NCI-H1436 treated with DMSO at 0.1 percent for 48 hours (cell line): ENCODE results near the gene RYR1.
"Not testable (repeated sequence)": the region's sequence is repeated elsewhere in the genome, so short reads cannot be mapped to it uniquely, and the experiment has no call there.

ENCODE experiments used
- DNase-seq: peaks from one replicate; lab custom pipeline; 2025; lab: John Stamatoyannopoulos, UW

Gene RYR1

DNA sequence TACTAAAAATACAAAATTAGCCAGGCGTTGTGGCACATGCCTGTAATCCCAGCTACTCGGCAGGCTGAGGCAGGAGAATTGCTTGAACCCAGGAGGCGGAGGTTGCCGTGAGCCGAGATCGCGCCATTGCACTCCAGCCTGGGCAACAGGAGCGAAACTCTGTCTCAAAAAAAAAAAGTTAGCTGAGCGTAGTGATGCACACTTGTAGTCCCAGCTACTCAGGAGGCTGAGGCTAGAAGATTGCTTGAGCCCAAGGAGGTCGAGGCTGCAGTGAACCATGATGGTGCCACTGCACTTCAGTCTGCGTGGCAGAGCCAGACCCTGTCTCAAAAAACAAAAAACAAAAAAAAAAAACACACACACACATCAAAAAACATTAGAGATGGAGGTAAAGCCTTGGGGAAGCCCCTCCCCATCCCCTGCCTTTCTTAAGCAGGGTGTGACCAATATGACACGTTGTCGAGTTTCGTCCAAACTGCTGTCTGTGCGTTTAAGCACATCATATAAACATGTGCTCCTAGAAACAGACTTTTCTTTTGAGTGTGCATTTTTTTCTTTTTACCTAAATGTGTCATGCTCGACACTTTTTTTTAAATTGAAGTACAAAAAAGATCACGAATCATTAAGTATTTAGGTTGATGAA is 6.3 kb upstream of the RYR1 start:
- DNase-seq: not testable (repeated sequence)

DNA sequence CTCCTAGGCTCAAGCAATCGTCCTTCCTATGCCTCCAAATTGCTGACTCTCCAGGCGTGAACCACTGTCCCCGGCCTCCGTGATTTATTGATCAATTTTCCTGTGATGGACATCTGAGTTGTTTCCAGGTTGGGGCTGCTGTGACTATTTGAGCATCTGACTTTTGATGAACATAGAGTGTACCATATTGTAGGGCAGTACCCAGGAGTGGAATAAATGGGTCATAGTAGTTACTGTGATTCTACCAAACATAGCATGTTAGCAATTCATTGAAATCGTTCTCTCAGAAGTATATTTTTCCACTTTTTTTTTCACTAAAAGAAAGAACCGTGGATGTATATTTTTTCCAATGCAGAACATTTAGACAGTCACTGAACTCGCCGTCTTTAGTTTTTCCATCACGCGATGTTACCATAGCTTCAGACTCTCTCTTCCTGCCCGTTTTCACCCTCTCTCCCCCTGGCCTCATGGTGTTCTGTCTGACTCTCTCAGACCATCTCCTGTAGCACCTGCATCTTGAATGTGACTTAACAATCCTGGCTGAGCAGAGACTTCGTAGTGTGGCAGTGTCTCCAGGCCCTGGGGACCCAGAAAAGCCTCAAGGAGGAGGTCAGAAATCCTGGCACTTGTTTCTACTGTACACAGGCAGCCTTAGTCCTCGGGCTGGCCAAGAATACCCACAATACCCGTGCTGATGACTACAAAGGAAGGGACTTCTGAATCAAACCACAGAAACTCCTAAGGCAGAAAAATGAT is 4.3 kb upstream of the RYR1 start:
- no peak for DNase-seq

DNA sequence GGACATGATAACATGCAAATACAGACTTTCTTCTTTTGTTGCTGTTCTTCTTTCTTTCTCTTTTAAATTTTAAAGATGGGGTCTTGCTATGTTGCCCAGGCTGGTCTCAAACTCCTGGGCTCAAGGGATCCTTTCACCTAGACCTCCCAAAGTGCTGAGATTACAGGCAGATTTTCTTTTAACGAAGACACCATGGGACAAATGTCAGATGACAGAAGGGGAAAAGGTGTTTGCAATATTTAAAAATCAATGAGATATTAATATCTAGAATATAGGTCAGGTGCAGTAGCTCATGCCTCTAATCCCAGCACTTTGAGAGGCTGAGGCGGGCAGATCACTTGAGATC is 3.7 kb upstream of the RYR1 start:
- no peak for DNase-seq

DNA sequence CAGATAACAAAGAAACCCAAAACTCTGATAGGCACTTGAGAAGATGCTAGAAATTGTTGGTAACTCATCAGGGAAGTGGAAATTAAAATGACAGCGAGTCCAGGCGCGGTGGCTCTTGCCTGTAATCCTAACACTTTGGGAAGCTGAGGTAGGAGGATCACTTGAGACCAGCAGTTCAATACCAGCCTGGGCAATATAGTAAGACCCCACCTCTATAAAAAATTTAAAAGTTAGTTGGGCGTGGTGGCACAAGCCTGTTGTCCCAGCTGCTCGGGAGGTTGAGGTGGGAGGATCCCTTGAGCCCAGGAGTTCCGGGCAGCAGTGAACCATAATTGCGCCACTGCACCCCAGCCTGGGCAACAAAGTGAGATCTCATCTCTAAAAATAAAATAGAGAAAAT is 2.6 kb upstream of the RYR1 start:
- DNase-seq: no peak

DNA sequence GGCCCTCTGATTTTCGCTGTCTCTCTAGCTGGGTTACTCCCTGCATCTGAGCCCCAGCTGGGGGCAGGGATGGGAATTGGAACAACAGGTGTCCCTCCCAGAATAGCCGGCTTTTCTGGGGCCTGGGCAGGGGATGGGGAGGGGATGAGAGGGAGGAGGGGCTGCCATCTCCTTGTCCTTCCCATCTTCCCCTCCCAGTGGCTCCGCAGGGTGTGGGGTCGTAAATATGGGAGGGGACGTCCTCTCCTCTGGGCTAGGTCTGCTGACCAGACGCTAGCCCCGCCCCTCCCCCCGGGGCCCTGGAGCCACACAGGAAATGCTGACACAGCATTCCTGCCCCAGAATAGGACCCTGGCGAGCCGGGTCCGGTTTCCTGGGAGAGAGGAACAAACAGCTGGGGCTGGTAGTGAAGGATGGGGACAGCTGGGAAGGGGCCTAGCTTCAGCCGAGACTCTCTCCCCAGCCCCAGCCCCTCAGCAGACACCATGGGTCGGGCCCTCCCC is 1.1 kb downstream of the RYR1 start:
- DNase-seq: no peak

DNA sequence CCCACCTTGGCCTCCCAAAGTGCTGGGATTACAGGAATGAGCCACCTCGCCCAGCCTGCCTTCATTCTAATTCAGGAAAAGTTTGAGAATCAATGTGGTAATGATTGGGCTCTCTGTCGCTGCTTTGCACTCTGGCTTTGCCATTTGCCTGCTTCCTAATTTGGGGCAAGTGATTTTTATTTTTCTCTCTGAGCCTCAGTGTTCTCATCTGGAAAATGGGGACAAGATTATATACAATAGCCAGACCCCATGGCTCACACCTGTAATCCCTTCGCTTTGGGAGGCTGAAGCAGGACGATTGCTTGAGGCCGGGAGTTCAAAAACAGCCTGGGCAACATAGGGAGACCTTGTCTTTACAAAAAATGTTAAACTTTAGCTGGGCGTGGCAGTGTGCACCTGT is 3.8 kb downstream of the RYR1 start:
- no peak for DNase-seq

DNA sequence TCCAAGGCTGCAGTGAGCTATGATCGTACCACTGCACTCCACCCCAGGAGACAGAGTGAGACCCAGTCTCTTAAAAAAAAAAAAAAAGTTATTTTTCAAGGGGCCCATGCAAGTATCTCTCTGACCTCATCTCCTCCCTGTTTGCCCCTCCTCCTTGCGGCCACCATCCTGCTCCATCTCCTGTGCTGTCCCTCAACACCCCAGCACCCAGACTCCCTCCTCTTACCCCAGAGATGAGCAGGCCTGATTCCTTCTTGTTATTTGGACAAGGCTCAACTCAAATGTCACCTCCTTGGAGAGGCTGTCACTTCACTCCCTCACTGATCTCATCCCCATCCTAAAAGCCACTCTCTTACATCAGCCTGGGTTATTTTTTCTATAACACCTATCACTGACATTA is 4.4 kb downstream of the RYR1 start:
- DNase-seq: no peak

DNA sequence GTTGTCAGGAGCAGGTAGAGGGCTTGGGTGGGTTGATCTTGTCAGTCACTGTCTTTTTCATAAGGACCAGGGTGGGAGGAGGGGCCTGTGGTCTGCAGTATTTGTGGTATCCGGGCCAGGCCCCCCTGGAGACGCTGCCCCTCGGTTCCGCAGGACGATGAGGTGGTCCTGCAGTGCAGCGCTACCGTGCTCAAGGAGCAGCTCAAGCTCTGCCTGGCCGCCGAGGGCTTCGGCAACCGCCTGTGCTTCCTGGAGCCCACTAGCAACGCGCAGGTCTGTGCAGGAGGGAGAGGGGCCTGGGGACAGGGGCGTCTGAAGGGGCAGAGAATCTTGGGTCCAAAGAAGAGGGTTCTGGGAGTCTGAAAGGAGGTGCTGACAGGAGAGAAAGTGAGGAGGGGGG is 7.1 kb downstream of the RYR1 start:
- DNase-seq: no peak

DNA sequence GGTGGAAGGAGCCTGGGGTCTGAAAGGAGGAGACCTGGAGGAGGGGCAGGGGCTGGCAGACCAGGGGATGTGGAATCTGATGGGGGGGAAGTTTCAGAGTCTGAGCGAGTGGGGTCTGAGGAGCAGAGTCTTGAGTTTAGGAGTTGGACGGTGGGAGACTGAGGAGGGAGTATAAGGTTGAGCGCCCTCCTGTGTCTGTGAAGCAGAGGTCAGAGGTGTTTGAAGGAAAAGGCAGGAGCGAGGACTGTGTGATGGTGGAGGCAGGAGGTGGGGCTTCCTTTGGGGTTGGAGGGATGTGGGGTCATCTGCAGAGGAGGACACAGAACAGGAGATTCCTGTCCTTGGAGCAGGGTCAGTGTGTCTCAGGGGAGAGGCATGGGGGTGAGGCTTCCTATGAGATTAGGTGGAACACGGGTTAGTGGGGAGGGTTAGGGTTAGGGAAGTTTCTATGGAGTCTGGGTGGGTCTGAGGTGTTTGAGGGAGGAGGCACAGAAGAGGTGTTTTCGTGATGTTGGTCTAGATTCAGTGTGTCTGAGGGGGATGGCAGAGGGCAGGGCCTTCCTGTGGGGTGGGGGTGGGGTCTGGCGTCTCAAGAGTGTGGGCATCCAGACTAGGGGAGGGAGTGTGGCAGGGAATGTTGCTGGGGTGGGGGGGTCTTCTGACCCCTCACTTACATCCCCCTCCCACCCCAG is 8.3 kb downstream of the RYR1 start:
- no peak for DNase-seq

DNA sequence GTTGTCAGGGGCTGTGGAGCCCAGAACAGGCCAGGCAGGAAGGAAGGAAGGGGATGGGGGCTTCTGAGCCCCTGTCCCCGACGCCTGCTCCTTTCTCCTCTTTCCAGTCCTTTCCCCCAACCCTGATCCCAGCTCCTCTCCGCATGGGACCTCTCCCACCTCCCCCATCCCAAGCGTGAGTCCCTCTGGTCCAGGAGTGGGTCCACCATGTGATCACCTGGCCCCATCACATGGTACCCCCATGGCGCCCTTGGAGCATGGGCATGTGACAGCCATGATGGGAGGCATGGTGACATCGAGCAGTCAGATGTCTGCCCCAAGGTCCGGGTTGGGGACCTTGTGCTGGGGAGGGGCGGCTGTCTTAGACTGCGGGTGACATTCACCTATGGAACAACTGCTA is 9.2 kb downstream of the RYR1 start:
- no peak for DNase-seq

DNA sequence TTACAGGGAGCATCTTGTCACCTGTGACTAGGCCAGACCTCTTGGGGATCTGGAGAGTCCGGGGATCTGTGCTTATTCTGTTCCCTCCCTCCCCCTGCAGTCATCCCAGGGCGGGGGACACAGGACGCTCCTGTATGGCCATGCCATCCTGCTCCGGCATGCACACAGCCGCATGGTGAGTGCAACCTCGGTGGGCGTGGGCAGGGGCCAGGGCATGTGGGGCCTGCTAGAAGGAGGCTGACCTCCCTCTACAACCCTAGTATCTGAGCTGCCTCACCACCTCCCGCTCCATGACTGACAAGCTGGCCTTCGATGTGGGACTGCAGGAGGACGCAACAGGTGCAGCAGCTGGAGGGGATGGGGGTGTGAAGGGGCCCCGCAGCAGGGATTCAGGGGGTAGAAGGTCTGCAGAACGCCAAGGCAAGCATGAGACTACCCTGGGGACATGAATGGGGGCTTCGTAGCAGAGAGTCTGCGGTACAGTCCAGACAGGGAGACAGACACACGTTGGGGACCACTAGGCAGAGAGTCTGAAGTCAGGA is 10.0 kb downstream of the RYR1 start:
- DNase-seq: no peak

DNA sequence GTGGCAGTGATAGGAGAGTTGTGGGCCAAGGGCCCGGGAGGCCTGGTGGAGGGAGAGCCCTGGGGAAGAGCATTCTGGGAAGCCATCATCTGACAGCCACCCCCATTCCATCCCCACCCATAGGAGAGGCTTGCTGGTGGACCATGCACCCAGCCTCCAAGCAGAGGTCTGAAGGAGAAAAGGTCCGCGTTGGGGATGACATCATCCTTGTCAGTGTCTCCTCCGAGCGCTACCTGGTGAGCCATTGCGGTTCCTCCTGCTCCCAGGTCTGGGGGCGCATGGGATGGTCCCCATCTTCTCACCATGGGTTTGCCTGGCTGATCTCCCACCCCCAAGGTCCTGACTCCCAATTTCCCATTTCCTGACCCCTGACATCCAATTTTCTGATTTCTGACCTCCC is 10.5 kb downstream of the RYR1 start:
- no peak for DNase-seq

DNA sequence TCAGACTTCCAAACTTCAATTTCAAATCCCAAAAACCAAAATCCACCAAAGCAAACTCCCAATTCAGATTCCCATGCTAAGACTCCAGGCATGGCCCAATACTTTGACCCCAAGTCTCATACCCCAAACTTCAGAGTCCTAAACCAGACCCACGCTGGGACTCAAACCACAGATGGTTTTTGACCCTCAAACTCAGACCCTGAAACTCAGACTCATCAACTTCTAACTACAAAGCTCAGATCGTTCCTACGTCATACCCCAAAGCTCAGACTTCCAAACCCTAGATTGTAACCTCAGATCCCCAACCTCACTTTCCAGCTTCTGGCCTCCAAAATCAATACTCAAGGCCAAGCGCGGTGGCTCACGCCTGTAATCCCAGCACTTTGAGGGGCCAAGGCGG is 11.9 kb downstream of the RYR1 start:
- no peak for DNase-seq

DNA sequence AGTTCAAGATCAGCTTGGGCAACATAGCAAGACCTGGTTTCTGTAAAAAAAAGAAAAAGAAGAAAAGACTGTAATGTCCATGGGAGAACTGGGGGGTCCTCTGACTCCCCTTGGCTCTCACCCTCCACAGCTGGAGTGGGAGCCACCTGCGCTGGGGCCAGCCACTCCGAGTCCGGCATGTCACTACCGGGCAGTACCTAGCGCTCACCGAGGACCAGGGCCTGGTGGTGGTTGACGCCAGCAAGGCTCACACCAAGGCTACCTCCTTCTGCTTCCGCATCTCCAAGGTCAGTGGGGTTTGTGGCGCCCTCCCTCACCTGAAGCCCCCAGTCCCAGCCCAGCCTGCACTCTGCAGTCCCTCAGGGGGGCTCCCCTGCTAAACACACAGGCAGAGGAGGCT is 14.7 kb downstream of the RYR1 start:
- DNase-seq: no peak

DNA sequence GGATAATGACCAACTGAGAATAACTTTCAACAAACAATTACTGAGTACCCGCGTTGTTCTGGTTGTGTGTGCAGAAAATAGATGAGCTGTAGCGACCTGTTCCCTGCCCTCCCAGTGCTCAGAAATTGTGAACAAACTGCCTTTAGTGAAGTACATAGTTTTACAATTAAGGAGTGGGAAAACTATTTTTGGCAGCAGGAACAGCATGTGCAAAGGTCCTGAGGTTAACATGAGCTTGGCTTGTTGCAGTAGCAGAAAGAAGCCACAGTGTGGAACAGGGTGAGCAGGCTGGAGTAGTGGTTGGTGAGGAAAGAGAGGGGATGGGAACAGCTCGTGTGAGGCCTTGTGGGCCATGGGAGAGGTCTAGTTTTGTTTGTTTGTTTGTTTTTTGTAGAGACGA is 16.0 kb downstream of the RYR1 start:
- no peak for DNase-seq

DNA sequence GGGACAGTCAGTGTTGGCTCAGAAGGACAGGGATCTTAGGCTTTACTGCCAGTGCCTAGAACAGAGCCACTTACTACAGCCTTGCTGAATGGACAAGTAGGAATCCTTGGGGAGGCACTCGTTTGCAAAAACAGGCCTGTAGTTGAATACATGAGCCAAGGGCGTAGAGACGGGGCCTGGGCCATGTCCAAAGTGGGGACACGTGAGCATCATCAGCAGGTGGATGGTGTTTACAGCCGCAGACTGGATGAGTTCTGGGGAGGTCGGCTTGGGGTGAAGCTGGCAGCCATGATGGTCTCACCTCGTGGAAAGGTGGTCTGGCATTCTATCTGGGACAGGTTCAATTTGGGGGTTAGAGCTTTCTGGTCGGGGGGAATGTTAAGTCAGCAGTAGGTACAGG is 17.5 kb downstream of the RYR1 start:
- no peak for DNase-seq

DNA sequence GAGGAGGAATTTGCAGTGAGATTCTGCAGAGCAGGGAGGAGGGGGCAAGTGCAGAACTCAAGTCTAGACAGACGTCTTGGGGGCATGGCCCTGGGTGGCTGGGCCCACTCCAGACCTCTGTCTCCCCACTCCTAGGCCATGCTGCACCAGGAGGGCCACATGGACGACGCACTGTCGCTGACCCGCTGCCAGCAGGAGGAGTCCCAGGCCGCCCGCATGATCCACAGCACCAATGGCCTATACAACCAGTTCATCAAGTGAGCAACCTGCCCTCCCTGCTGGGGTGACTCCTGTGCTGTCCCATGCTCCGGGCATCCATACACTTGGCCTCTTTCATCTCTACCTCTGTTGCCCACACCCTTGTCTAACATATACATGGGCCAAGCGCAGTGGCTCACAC is 18.1 kb downstream of the RYR1 start:
- no peak for DNase-seq

DNA sequence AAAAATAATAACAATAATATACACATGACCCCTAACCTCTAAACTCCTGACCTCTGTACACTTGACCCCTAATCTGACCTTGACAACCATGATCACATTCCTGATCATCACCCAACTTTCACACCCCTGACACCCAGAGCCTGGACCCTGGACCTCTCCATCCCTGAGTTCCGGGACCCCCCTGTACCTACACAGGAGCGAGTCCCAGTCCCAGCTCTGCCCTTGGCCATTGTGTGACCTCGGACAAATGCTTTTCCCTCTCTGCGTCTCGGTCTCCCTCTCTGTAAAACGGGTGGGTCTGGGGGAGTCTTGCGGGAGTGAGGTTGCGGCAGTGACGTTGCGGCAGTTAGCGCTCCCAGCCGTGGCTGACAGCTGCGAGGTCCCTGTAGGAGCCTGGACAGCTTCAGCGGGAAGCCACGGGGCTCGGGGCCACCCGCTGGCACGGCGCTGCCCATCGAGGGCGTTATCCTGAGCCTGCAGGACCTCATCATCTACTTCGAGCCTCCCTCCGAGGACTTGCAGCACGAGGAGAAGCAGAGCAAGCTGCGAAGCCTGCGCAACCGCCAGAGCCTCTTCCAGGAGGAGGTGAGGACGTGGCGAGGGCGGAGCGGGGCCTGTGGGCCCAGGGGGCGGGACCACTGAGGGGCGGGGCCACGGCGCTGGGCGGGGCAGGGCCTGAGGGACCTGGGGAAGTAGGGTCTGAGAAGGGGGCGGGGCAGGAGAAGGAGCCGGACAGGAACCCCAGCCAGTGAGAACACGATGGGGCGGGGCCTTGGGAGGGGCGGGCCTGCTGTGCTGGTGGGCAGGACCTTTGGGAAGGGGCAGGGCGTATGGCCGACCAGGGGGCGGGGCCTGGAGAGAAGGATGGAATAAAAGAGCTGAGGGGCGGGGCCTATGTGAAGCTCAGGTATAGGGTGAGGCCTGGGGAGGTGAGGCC is 19.2 kb downstream of the RYR1 start:
- no peak for DNase-seq

DNA sequence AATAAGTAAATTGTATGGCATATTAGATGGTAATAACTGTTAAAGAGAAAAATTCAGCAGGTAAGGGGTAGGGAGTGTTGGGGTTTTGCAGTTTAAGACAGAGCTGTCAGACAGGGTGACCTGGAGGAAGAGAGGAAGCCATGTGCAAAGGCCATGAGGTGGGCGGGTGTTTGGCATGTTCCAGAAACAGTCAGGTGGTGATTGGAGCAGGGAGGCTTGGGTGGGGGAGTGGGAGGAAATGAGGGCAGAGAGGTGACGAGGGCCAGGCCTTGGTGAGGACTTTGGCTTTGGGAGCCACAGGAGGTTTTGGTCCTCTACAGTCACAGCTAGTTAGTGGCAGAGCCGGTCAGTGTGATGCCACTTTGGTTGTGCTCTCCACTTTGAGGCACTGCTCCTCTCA is 20.1 kb downstream of the RYR1 start:
- DNase-seq: no peak

DNA sequence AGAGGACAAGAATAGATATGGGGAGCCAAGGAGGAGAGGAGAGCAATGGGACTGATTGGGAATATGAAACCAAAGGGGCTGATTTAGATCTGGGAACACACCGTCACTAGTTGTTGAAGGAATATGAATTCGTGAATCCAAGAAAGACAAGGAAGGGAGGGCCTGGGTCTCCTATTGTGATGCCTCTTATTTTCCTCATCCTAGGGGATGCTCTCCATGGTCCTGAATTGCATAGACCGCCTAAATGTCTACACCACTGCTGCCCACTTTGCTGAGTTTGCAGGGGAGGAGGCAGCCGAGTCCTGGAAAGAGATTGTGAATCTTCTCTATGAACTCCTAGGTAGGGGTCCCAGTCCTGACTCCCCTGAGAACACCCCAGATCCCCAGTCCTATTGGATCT is 21.5 kb downstream of the RYR1 start:
- DNase-seq: no peak

DNA sequence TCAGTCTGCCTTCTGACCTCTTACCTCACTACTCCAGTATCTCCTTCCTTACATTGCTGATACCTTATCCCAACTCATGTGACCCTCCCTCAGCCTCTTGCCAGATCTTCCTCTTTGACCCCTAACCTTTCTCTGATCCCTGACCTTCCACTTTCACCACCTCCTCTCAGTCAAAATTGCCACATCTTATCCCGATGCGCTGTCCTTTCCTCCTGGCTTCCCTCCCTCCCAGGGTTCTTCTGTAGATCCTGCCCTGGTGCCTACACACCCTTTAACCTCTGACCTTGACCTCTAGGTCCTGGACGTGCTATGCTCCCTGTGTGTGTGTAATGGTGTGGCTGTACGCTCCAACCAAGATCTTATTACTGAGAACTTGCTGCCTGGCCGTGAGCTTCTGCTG is 23.7 kb downstream of the RYR1 start:
- no peak for DNase-seq
